HEK293 (cell line): ENCODE data around the gene LYST.

Source experiments
- GLIS2 ChIP-seq: fragments of 450-650 bp; formaldehyde crosslinking; IDR thresholded peaks from 2 replicates; pipeline ENCODE4 v1.5.1; 2016; ENCODE audit warnings: missing biosample characterization, missing genetic modification characterization
- IKZF3 ChIP-seq: fragments of 450-650 bp; IDR thresholded peaks from 2 replicates; pipeline ENCODE4 v1.5.0; 2018; ENCODE audit warnings: missing biosample characterization, mild to moderate bottlenecking, missing genetic modification characterization, moderate library complexity
- KLF10 ChIP-seq: fragments of 450-650 bp; IDR thresholded peaks from 2 replicates; pipeline ENCODE4 v1.5.1; 2018; ENCODE audit warnings: missing biosample characterization, mild to moderate bottlenecking, missing genetic modification characterization
- KLF8 ChIP-seq: fragments of 450-650 bp; formaldehyde crosslinking; IDR thresholded peaks from 2 replicates; pipeline ENCODE4 v1.5.1; 2016; ENCODE audit warnings: missing biosample characterization, missing genetic modification characterization
- PATZ1 ChIP-seq: fragments of 450-650 bp; formaldehyde crosslinking; IDR thresholded peaks from 2 replicates; pipeline ENCODE4 v1.5.1; 2016; ENCODE audit warnings: missing biosample characterization, missing genetic modification characterization
- PRDM2 ChIP-seq: fragments of 450-650 bp; formaldehyde crosslinking; IDR thresholded peaks from 2 replicates; pipeline ENCODE4 v1.5.1; 2016; ENCODE audit warnings: missing biosample characterization, missing genetic modification characterization, borderline replicate concordance
- ZBTB17 ChIP-seq: fragments of 450-650 bp; formaldehyde crosslinking; IDR thresholded peaks from 2 replicates; pipeline ENCODE4 v1.5.1; 2016; ENCODE audit warnings: missing biosample characterization, missing genetic modification characterization
- ZBTB20 ChIP-seq: fragments of 450-650 bp; formaldehyde crosslinking; IDR thresholded peaks from 2 replicates; pipeline ENCODE4 v1.5.1; 2016; ENCODE audit warnings: missing biosample characterization, missing genetic modification characterization
- ZBTB7A ChIP-seq: fragments of 450-650 bp; formaldehyde crosslinking; IDR thresholded peaks from 2 replicates; pipeline ENCODE4 v1.5.1; 2016; ENCODE audit warnings: low read depth, missing biosample characterization, missing genetic modification characterization
- ZFP3 ChIP-seq: fragments of 450-650 bp; formaldehyde crosslinking; IDR thresholded peaks from 2 replicates; pipeline ENCODE4 v1.5.1; 2016; ENCODE audit warnings: low read depth, missing biosample characterization, missing genetic modification characterization
- ZFP69B ChIP-seq: fragments of 450-650 bp; formaldehyde crosslinking; IDR thresholded peaks from 2 replicates; pipeline ENCODE4 v1.5.1; 2016; ENCODE audit warnings: missing biosample characterization, missing genetic modification characterization
- ZIC2 ChIP-seq: fragments of 450-650 bp; formaldehyde crosslinking; IDR thresholded peaks from 2 replicates; pipeline ENCODE4 v1.5.1; 2016; ENCODE audit warnings: missing biosample characterization, missing genetic modification characterization
- ZNF10 ChIP-seq: fragments of 450-650 bp; formaldehyde crosslinking; IDR thresholded peaks from 2 replicates; pipeline ENCODE4 v1.5.1; 2017; ENCODE audit warnings: missing biosample characterization, missing genetic modification characterization
- ZNF18 ChIP-seq: fragments of 450-650 bp; formaldehyde crosslinking; IDR thresholded peaks from 2 replicates; pipeline ENCODE4 v1.5.1; 2016; ENCODE audit warnings: missing biosample characterization, missing genetic modification characterization
- ZNF184 ChIP-seq: fragments of 450-650 bp; IDR thresholded peaks from 2 replicates; pipeline ENCODE4 v1.5.1; 2018; ENCODE audit warnings: missing biosample characterization, mild to moderate bottlenecking, missing genetic modification characterization
- ZNF24 ChIP-seq: fragments of 450-650 bp; formaldehyde crosslinking; IDR thresholded peaks from 2 replicates; pipeline ENCODE4 v1.5.1; 2016; ENCODE audit warnings: missing biosample characterization, missing genetic modification characterization
- ZNF366 ChIP-seq: fragments of 450-650 bp; formaldehyde crosslinking; conservative IDR thresholded peaks from 2 replicates; pipeline ENCODE4 v1.5.1; 2016; ENCODE audit warnings: missing biosample characterization, missing genetic modification characterization
- ZNF394 ChIP-seq: fragments of 450-650 bp; formaldehyde crosslinking; IDR thresholded peaks from 2 replicates; pipeline ENCODE4 v1.5.1; 2016; ENCODE audit warnings: missing biosample characterization, missing genetic modification characterization, mild to moderate bottlenecking, moderate library complexity, borderline replicate concordance
- ZNF423 ChIP-seq: fragments of 450-650 bp; formaldehyde crosslinking; IDR thresholded peaks from 2 replicates; pipeline ENCODE4 v1.5.1; 2016; ENCODE audit warnings: missing biosample characterization, missing genetic modification characterization
- ZNF473 ChIP-seq: fragments of 450-650 bp; formaldehyde crosslinking; IDR thresholded peaks from 2 replicates; pipeline ENCODE4 v1.5.1; 2017; ENCODE audit warnings: missing biosample characterization, missing genetic modification characterization
- ZNF514 ChIP-seq: fragments of 450-650 bp; formaldehyde crosslinking; IDR thresholded peaks from 2 replicates; pipeline ENCODE4 v1.5.1; 2016; ENCODE audit warnings: missing biosample characterization, missing genetic modification characterization
- ZNF561 ChIP-seq: fragments of 450-650 bp; IDR thresholded peaks from 2 replicates; pipeline ENCODE4 v1.5.1; 2018; ENCODE audit warnings: missing biosample characterization, missing genetic modification characterization, borderline replicate concordance
- ZNF610 ChIP-seq: fragments of 450-650 bp; formaldehyde crosslinking; IDR thresholded peaks from 2 replicates; pipeline ENCODE4 v1.5.1; 2016; ENCODE audit warnings: missing biosample characterization, missing genetic modification characterization, borderline replicate concordance
- ZNF623 ChIP-seq: fragments of 450-650 bp; formaldehyde crosslinking; IDR thresholded peaks from 2 replicates; pipeline ENCODE4 v1.5.1; 2016; ENCODE audit warnings: missing biosample characterization, missing genetic modification characterization
- ZNF639 ChIP-seq: fragments of 450-650 bp; formaldehyde crosslinking; IDR thresholded peaks from 2 replicates; pipeline ENCODE4 v1.5.1; 2016; ENCODE audit warnings: missing biosample characterization, missing genetic modification characterization
- ZNF660 ChIP-seq: fragments of 450-650 bp; IDR thresholded peaks from 2 replicates; pipeline ENCODE4 v1.5.1; 2018; ENCODE audit warnings: missing biosample characterization, mild to moderate bottlenecking, missing genetic modification characterization
- ZNF701 ChIP-seq: fragments of 450-650 bp; formaldehyde crosslinking; IDR thresholded peaks from 2 replicates; pipeline ENCODE4 v1.5.1; 2016; ENCODE audit warnings: missing biosample characterization, missing genetic modification characterization
- ZSCAN23 ChIP-seq: fragments of 450-650 bp; formaldehyde crosslinking; IDR thresholded peaks from 2 replicates; pipeline ENCODE4 v1.5.1; 2016; ENCODE audit warnings: missing biosample characterization, missing genetic modification characterization

The LYST gene

GRCh38 chr1:235866913-235867845 lies 473 bp upstream of the LYST start (continued):
- TF ChIP-seq IKZF3 (tag by site-specific recombination), result peak; percentile 83
- TF ChIP-seq PRDM2 (tag by site-specific recombination), result no peak
- TF ChIP-seq PATZ1 (tag by site-specific recombination), result peak; percentile 96
- peak; percentile 79 for TF ChIP-seq ZNF10
- no peak for TF ChIP-seq ZNF701 (tag by site-specific recombination)
- TF ChIP-seq ZFP69B (tag by site-specific recombination), result peak; percentile 50
- TF ChIP-seq ZSCAN23 (tag by site-specific recombination), result 0 out of 2 replicates have a peak, but pooled peaks have one; percentile 47
- peak; percentile 85 for TF ChIP-seq GLIS2 (tag by site-specific recombination)
- TF ChIP-seq ZNF623 (tag by site-specific recombination), result peak; percentile 14; the same call in 1 of the 2 replicates
- TF ChIP-seq ZBTB7A (tag by site-specific recombination), result peak; percentile 82
- peak; percentile 14; the same call in 1 of the 2 replicates for TF ChIP-seq KLF10 (tag by site-specific recombination)
- no peak for TF ChIP-seq ZFP3 (tag by site-specific recombination)
- peak; percentile 47; the same call in 1 of the 2 replicates for TF ChIP-seq KLF8
- no peak for TF ChIP-seq ZNF610 (tag by site-specific recombination)
- TF ChIP-seq ZNF660 (tag by site-specific recombination), result peak; percentile 55
- TF ChIP-seq ZNF24 (tag by site-specific recombination), result peak; percentile 80; the same call in 1 of the 2 replicates
- TF ChIP-seq ZIC2 (tag by site-specific recombination), result peak; percentile 78
- TF ChIP-seq ZNF423, result no peak; the same call in 1 of the 2 replicates
- TF ChIP-seq ZNF18 (tag by site-specific recombination), result no peak
- peak; percentile 81 for TF ChIP-seq ZNF366 (tag by site-specific recombination)
- peak; percentile 36; the same call in 1 of the 2 replicates for TF ChIP-seq ZNF394 (tag by site-specific recombination)
- TF ChIP-seq ZNF561 (tag by site-specific recombination), result peak; percentile 98
- no peak for TF ChIP-seq ZNF473
- peak; percentile 75 for TF ChIP-seq ZNF184 (tag by site-specific recombination)
- TF ChIP-seq ZNF514, result no peak
- TF ChIP-seq ZNF639 (tag by site-specific recombination), result peak; percentile 31; the same call in 1 of the 2 replicates
- TF ChIP-seq ZBTB17, result peak; percentile 86
- peak; percentile 97 for TF ChIP-seq ZBTB20 (tag by site-specific recombination)
